Measurements from ENCODE around the gene ADARB2. TPM values are rescaled to one million over a fixed set of nuclear protein-coding genes. Genes with fewer than 3 reads are reported as not detected.

Gene ADARB2
- total and polyA plus RNA-seq, 7 donors = 0.05 to 0.39 (median 0.15) TPM; not detected in 2

GRCh38 chr10:1230138-1230537 lies 507.2 kb downstream of the ADARB2 start:
- Histone ChIP-seq H3K4me3 (no peak overlapping the region), H3K4me1 (no peaks in the 10 kb centered on the region), H3K9me3 (no peaks in the 10 kb centered on the region), H3K36me3 (ENCODE audit: insufficient read depth in 1 of 2, low read depth in 1 of 2) (no peaks in the 10 kb centered on the region), H3K27me3 (ENCODE audit: insufficient read depth in 3 of 3, low read length in 2 of 3) (peaks cover 0 to 4% (median 0%) of the 10 kb centered on the region in 3 donors), H3K27ac (no peak overlapping the region)
- TF ChIP-seq, protein P1, sequence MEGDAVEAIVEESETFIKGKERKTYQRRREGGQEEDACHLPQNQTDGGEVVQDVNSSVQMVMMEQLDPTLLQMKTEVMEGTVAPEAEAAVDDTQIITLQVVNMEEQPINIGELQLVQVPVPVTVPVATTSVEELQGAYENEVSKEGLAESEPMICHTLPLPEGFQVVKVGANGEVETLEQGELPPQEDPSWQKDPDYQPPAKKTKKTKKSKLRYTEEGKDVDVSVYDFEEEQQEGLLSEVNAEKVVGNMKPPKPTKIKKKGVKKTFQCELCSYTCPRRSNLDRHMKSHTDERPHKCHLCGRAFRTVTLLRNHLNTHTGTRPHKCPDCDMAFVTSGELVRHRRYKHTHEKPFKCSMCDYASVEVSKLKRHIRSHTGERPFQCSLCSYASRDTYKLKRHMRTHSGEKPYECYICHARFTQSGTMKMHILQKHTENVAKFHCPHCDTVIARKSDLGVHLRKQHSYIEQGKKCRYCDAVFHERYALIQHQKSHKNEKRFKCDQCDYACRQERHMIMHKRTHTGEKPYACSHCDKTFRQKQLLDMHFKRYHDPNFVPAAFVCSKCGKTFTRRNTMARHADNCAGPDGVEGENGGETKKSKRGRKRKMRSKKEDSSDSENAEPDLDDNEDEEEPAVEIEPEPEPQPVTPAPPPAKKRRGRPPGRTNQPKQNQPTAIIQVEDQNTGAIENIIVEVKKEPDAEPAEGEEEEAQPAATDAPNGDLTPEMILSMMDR (IDR thresholded peaks at IDR 0.05) = no peak
- DNase-seq (no peak), ATAC-seq (no peak)
- WGBS, 3 donors = 33 to 52% (median 50%) methylated on average over 8 of the region's 8 CpGs
- intact Hi-C loops (cut with DNase I) = no loop called here

GRCh38 chr10:1229574-1229973 lies 507.8 kb downstream of the ADARB2 start:
- Histone ChIP-seq H3K27ac (no peak overlapping the region), H3K4me3 (no peak overlapping the region), H3K36me3 (ENCODE audit: insufficient read depth in 1 of 2, low read depth in 1 of 2) (no peaks in the 10 kb centered on the region), H3K4me1 (no peaks in the 10 kb centered on the region), H3K27me3 (ENCODE audit: insufficient read depth in 3 of 3, low read length in 2 of 3) (peaks cover 0 to 4% (median 0%) of the 10 kb centered on the region in 3 donors), H3K9me3 (no peaks in the 10 kb centered on the region)
- WGBS, 3 donors = 91 to 93% (median 93%) methylated on average over 10 of the region's 10 CpGs
- DNase-seq = no peak
- no peak for ATAC-seq
- intact Hi-C loops (cut with DNase I) = no loop called here
- TF ChIP-seq, protein P1 (IDR thresholded peaks at IDR 0.05) = no peak

DNA sequence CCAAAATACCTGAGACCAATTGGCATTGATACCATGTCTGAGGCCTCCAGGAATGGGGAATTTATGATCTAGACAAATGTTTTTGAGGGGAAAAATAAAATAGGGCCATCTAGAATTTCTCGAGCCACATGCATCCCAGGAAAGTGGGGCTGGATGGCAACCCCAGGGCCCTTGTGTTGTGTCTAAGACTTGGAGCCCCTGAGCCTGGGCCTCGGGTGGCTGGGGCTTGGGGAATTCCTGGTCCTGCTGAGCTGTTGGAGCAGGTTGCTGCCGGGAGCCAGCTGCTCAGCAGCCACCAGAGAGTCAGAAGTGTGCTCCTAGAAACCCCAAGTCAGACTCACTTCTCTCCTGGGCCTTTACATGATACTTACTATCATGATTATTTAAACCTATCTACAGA lies 508.2 kb downstream of the ADARB2 start:
- no peak overlapping the region for H3K27ac ChIP-seq
- ATAC-seq (no peak), DNase-seq (no peak)
- H3K4me3 ChIP-seq = no peak overlapping the region
- no peaks in the 10 kb centered on the region for H3K4me1 ChIP-seq
- no peaks in the 10 kb centered on the region for H3K36me3 ChIP-seq (ENCODE audit: insufficient read depth in 1 of 2, low read depth in 1 of 2)
- intact Hi-C loops (cut with DNase I) = no loop called here
- 34 to 53% (median 49%) methylated on average over 3 of the region's 3 CpGs for WGBS, 3 donors
- TF ChIP-seq, protein P1 (IDR thresholded peaks at IDR 0.05) = no peak
- no peaks in the 10 kb centered on the region for H3K9me3 ChIP-seq
- H3K27me3 ChIP-seq (ENCODE audit: insufficient read depth in 3 of 3, low read length in 2 of 3) = peaks cover 0 to 4% (median 0%) of the 10 kb centered on the region in 3 donors

DNA sequence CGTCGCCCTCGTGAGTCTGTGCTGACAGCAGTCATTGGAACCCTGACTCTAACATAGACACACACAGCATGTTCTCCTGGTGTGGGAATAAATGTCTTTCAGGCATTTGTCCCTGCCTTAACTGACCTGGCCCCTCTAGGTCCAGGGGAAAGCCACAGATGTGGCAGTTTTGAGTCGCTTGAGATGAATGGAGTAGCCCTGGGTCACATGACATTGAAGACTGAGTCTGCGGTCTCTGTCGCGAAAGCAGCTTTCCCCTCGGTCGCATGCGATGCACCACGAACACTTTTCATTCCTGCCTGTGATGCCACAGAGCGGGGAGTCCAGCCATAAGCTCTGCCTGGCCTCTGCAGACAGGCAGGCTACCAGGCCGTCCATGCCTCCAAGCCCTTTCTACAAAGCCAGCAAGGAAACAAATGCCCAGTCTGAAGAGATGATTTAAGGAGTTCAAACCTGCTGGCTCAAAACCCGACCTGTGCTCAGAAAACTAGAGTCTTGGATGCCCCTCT lies 508.8 kb downstream of the ADARB2 start:
- ATAC-seq (no peak), DNase-seq (no peak)
- Histone ChIP-seq H3K27ac (no peak overlapping the region), H3K4me1 (no peaks in the 10 kb centered on the region), H3K27me3 (ENCODE audit: insufficient read depth in 3 of 3, low read length in 2 of 3) (peaks cover 0 to 4% (median 0%) of the 10 kb centered on the region in 3 donors), H3K9me3 (no peaks in the 10 kb centered on the region), H3K4me3 (no peak overlapping the region), H3K36me3 (ENCODE audit: insufficient read depth in 1 of 2, low read depth in 1 of 2) (no peaks in the 10 kb centered on the region)
- WGBS, 3 donors = 82 to 88% (median 87%) methylated on average over 14 of the region's 14 CpGs
- TF ChIP-seq, protein P1 (IDR thresholded peaks at IDR 0.05) = no peak
- intact Hi-C loops (cut with DNase I) = no loop called here
